ENCODE measurements around the gene AREG. TPM values are rescaled to one million over a fixed set of nuclear protein-coding genes. Genes with fewer than 3 reads are reported as not detected.

Gene AREG
- total RNA-seq, 1 donor: not detected

GRCh38 chr4:74479009-74479408, 34.1 kb downstream of the AREG start:
- no peak overlapping the region for H3K4me3 ChIP-seq (ENCODE audit: low read depth, low read length)
- no peak for DNase-seq (ENCODE audit: low read depth)
- TF ChIP-seq CTCF (IDR thresholded peaks at IDR 0.05; ENCODE audit: insufficient read depth, low read depth, low read length): no peak

- no peak for DNase-seq (ENCODE audit: low read depth)
- TF ChIP-seq CTCF (IDR thresholded peaks at IDR 0.05; ENCODE audit: insufficient read depth, low read depth, low read length): no peak
Observed at GRCh38 chr4:74480267-74480666, 35.3 kb downstream of the AREG start.

GRCh38 chr4:74481891-74482609, 37.1 kb downstream of the AREG start:
- no peak for DNase-seq (ENCODE audit: low read depth)
- H3K4me3 ChIP-seq (ENCODE audit: low read depth, low read length): no peak overlapping the region
- no peak for TF ChIP-seq CTCF (IDR thresholded peaks at IDR 0.05; ENCODE audit: insufficient read depth, low read depth, low read length)

More at GRCh38 chr4:74480267-74480666, 35.3 kb downstream of the AREG start:
- no peak overlapping the region for H3K4me3 ChIP-seq (ENCODE audit: low read depth, low read length)

GRCh38 chr4:74483226-74483911, 38.4 kb downstream of the AREG start:
- H3K4me3 ChIP-seq (ENCODE audit: low read depth, low read length): no peak overlapping the region
- no peak for TF ChIP-seq CTCF (IDR thresholded peaks at IDR 0.05; ENCODE audit: insufficient read depth, low read depth, low read length)
- no peak for DNase-seq (ENCODE audit: low read depth)

GRCh38 chr4:74486905-74487304, 42.0 kb downstream of the AREG start:
- no peak overlapping the region for H3K4me3 ChIP-seq (ENCODE audit: low read depth, low read length)
- DNase-seq (ENCODE audit: low read depth): no peak
- no peak for TF ChIP-seq CTCF (IDR thresholded peaks at IDR 0.05; ENCODE audit: insufficient read depth, low read depth, low read length)

- H3K4me3 ChIP-seq (ENCODE audit: low read depth, low read length): no peak overlapping the region
- no peak for DNase-seq (ENCODE audit: low read depth)
- no peak for TF ChIP-seq CTCF (IDR thresholded peaks at IDR 0.05; ENCODE audit: insufficient read depth, low read depth, low read length)
Observed at GRCh38 chr4:74487771-74488170, 42.8 kb downstream of the AREG start.
